ENCODE data around the gene KCTD7. TPM values are rescaled to one million over a fixed set of nuclear protein-coding genes. Genes with fewer than 3 reads are reported as not detected.
A peak's percentile ranks its signal among the peaks of the same experiment; 100 is the strongest.
"Not testable (repeated sequence)": the region's sequence is repeated elsewhere in the genome, so short reads cannot be mapped to it uniquely, and the experiment has no call there.

Gene KCTD7
- total RNA-seq, 1 donor from 2014 or later: 48.5 TPM

DNA sequence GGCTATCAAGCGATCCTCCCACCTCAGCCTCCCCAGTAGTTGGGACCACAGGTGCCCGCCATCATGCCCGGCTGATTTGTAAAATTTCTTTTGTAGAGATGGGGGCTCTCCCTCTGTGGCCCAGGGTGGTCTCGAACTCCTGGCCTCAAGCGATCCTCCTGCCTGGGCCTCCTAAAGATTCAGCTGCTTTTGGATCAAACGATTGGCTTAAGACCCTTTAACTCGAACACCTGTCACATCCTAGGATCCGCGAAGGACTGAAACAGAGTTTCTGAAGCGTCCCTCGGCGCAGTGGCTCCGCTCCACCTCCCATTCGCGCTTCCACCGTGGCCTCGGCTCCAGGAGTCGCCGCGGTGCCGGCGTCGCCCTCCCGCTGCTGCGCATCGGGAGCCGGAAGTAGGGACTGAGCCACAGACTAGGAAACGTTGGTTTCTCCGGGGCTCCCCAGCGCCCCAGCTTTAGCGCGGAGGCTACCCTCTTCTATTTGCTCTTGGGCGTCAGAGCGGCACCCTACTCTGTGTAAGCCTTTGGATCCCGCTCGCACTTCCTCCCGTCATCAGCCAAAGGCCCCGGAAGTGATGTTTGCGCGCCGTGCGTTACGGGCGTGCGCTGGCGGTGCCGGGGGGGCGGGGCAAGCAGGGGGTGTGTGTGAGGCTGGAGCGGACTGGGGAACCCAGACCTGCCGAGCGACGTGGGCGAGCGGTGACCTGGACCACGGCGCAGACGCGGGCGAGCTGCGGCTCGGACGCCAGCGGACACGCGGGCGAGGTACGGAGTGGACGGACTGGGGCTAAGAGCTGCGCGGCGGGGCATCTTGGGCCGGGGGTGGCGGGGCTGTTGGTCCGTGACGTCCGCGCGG is 53.0 kb downstream of the KCTD7 start:
- peak; percentile 99 for DNase-seq
- TF ChIP-seq, protein P1, sequence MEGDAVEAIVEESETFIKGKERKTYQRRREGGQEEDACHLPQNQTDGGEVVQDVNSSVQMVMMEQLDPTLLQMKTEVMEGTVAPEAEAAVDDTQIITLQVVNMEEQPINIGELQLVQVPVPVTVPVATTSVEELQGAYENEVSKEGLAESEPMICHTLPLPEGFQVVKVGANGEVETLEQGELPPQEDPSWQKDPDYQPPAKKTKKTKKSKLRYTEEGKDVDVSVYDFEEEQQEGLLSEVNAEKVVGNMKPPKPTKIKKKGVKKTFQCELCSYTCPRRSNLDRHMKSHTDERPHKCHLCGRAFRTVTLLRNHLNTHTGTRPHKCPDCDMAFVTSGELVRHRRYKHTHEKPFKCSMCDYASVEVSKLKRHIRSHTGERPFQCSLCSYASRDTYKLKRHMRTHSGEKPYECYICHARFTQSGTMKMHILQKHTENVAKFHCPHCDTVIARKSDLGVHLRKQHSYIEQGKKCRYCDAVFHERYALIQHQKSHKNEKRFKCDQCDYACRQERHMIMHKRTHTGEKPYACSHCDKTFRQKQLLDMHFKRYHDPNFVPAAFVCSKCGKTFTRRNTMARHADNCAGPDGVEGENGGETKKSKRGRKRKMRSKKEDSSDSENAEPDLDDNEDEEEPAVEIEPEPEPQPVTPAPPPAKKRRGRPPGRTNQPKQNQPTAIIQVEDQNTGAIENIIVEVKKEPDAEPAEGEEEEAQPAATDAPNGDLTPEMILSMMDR (IDR thresholded peaks at IDR 0.05; ENCODE audit: partially characterized antibody, unreplicated experiment): no peak
- peak overlapping the region; percentile 91 for H3K27ac Mint-ChIP-seq (ENCODE audit: unreplicated experiment)
- peaks cover 10% of the 10 kb centered on the region for H3K27me3 Mint-ChIP-seq (ENCODE audit: unreplicated experiment)
- H3K4me3 Mint-ChIP-seq (ENCODE audit: unreplicated experiment): peak overlapping the region; percentile 90
- H3K36me3 Mint-ChIP-seq (ENCODE audit: unreplicated experiment): no peaks in the 10 kb centered on the region
- peaks cover 2% of the 10 kb centered on the region for H3K9me3 Mint-ChIP-seq (ENCODE audit: unreplicated experiment)
- peaks cover 8% of the 10 kb centered on the region for H3K4me1 Mint-ChIP-seq (ENCODE audit: low read depth, unreplicated experiment)

DNA sequence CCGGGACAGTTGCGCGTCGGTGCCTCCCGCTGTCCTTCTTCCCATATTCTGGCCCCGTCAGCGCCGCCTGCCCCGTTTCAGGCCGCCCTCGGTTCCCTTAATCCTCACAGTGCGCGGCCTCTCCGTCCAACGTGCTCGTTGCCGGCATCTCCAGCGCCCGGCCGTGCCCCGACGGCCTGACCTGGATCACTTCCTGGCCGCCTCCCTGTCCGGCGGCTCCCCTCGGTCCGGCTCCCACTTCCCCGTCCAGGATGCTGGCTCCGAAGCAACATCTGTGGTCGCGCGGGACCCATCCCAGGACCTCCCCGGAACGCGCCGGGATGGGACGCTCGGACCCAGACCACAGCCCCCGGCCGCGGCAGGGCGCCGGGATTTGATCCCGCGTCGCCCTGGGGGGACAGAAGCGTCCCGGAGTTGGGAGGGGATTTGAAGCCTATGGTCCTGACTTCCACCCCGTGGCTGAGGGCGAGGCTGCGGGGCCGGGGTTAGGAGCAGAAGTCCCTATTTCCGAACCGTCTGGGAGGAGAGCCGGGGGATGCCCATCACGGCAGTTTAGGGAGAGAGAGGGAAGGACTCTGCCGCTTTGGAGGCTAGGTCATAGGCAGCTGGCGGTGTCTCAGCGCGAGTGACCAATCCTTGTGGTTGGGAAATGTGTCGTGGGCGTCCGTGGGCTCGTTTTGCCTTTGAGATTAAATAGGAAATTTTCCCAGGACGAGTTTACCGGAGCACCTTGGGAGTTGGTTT is 53.8 kb downstream of the KCTD7 start:
- peak; percentile 44 for DNase-seq
- H3K4me1 Mint-ChIP-seq (ENCODE audit: low read depth, unreplicated experiment): peaks cover 8% of the 10 kb centered on the region
- no peak overlapping the region for H3K27ac Mint-ChIP-seq (ENCODE audit: unreplicated experiment)
- peaks cover 2% of the 10 kb centered on the region for H3K9me3 Mint-ChIP-seq (ENCODE audit: unreplicated experiment)
- H3K27me3 Mint-ChIP-seq (ENCODE audit: unreplicated experiment): peaks cover 10% of the 10 kb centered on the region
- peak overlapping the region; percentile 90 for H3K4me3 Mint-ChIP-seq (ENCODE audit: unreplicated experiment)
- TF ChIP-seq, protein P1 (IDR thresholded peaks at IDR 0.05; ENCODE audit: partially characterized antibody, unreplicated experiment): no peak
- no peaks in the 10 kb centered on the region for H3K36me3 Mint-ChIP-seq (ENCODE audit: unreplicated experiment)

DNA sequence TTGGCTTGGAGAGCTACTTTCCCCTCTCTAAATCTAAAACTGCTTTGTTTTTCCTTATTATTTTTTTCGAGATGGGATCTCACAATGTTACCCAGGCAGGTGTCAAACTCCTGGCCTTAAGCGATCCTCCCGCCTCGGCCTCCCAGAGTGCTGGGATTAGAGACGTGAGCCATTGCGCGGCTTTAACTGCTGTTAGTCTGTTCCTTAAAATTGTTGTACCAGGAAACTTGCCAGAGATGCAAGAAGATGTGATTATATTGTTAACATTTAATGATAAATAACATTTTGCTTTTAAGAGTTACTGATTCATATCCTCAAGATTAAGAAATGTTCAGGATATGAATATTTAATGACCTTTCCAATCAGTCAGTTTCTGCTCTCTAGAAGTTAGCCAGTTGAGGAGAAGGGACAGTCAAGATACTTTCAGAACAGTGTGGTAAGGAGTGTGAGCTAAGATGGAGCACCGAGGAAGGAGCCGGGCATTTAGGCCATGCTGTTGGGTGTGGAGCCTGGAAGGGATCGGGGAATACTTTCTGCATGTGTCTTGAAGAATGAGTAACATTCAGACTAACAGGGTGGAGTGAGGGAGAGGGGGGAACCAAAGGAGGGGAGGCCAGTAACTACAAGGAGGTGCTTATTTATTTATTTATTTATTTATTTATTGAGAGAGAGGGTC is 54.6 kb downstream of the KCTD7 start:
- H3K9me3 Mint-ChIP-seq (ENCODE audit: unreplicated experiment); DNase-seq; H3K27ac Mint-ChIP-seq (ENCODE audit: unreplicated experiment): not testable (repeated sequence)

DNA sequence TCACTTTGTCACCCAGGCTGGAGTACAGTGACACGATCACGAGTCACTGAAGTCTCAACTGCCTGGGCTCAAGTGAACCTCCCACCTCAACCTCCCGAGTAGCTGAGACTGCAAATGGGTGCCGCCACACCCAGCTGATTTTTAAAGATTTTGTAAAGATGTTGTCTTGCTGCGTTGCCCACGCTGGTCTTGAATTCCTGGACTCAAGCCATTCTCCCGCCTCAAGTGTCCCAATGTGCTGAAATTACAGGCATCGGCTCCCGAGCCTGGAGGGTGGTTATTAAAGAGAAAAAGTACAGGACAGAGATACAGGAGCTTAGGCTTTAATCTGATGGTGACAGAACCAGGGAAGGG is 55.1 kb downstream of the KCTD7 start:
- Mint-ChIP-seq H3K27me3 (ENCODE audit: unreplicated experiment) (peaks cover 10% of the 10 kb centered on the region), H3K4me1 (ENCODE audit: low read depth, unreplicated experiment) (peaks cover 6% of the 10 kb centered on the region), H3K27ac (ENCODE audit: unreplicated experiment) (no peak overlapping the region), H3K9me3 (ENCODE audit: unreplicated experiment) (peaks cover 2% of the 10 kb centered on the region), H3K4me3 (ENCODE audit: unreplicated experiment) (peak overlapping the region; percentile 55), H3K36me3 (ENCODE audit: unreplicated experiment) (peaks cover 8% of the 10 kb centered on the region)
- TF ChIP-seq, protein P1 (IDR thresholded peaks at IDR 0.05; ENCODE audit: partially characterized antibody, unreplicated experiment): no peak
- DNase-seq: no peak

More for the DNA sequence above, 54.6 kb downstream of the KCTD7 start:
- not testable (repeated sequence) for H3K36me3 Mint-ChIP-seq (ENCODE audit: unreplicated experiment); H3K4me1 Mint-ChIP-seq (ENCODE audit: low read depth, unreplicated experiment)
- Mint-ChIP-seq H3K4me3 (ENCODE audit: unreplicated experiment) (peak overlapping the region; percentile 90), H3K27me3 (ENCODE audit: unreplicated experiment) (peaks cover 10% of the 10 kb centered on the region)

DNA sequence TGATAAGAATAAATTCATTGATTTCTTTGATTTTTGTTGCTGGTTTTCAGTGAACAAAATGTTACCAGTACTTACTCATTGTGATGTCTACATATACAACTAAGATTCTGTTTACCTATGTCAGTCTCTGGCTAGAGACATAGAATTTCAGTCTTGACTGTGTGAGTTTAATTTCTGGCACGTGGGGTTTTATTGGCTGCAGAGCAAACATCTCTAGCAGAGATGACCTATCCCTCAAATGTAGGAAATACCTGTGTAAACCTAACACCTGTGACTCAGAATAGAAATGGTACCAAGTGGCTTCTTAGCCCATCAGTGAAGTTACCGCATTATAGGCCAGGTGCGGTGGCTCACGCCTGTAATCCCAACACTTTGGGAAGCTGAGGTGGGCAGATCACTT is 57.0 kb downstream of the KCTD7 start:
- not testable (repeated sequence) for H3K27ac Mint-ChIP-seq (ENCODE audit: unreplicated experiment); H3K4me1 Mint-ChIP-seq (ENCODE audit: low read depth, unreplicated experiment); H3K27me3 Mint-ChIP-seq (ENCODE audit: unreplicated experiment); H3K36me3 Mint-ChIP-seq (ENCODE audit: unreplicated experiment); H3K4me3 Mint-ChIP-seq (ENCODE audit: unreplicated experiment); DNase-seq; H3K9me3 Mint-ChIP-seq (ENCODE audit: unreplicated experiment)

Measured in glutamatergic neuron (in vitro differentiated cells).